BJ (cell line): ENCODE data around the gene IPCEF1. TPM values are rescaled to one million over a fixed set of nuclear protein-coding genes. Genes with fewer than 3 reads are reported as not detected.

Experiments used
- CTCF ChIA-PET: fragments of 350-600 bp; formaldehyde crosslinking; extraction: SDS; loops from one replicate; lab custom pipeline; 2021; ENCODE audit warnings: antibody characterized with exemption, inconsistent platforms; lab: Yijun Ruan, JAX
- POLR2A ChIA-PET: fragments of 300-600 bp; sonication (Branson Sonifier 250); formaldehyde crosslinking; extraction: SDS; loops from one replicate; lab custom pipeline; 2021; ENCODE audit warnings: antibody characterized with exemption; lab: Charles Lee
- DNase-seq: peaks from one replicate; pipeline ENCODE4 v3.0.0-alpha.2; 2011; ENCODE audit warnings: low read depth
- H3K27me3 ChIP-seq: 2 replicates; pipeline ENCODE4 v1.6.0; 2011; ENCODE audit warnings: low read length; ENCODE audit not compliant: control insufficient read depth, insufficient read depth
- H3K36me3 ChIP-seq: 2 replicates; pipeline ENCODE4 v1.5.1; 2011; ENCODE audit warnings: low read length; ENCODE audit not compliant: control insufficient read depth, insufficient read depth
- H3K4me3 ChIP-seq: 2 replicates; pipeline ENCODE4 v1.5.1; 2011; ENCODE audit warnings: low read depth, mild to moderate bottlenecking, control low read depth, low read length
- polyA plus RNA-seq: library from polyadenylated mRNA; depleted of rRNA; stranded (reverse); fragments of >200 nt; gene quantifications from 2 replicates; pipeline ENCODE4 v1.2.3, GENCODE V29; 2011
- TF ChIP-seq, protein P1 (sequence below): IDR thresholded peaks from 2 replicates; pipeline ENCODE4 v1.5.1; 2011; ENCODE audit warnings: low read depth, mild to moderate bottlenecking, control low read depth, inconsistent platforms, low read length, moderate library complexity; ENCODE audit not compliant: insufficient read depth

Gene IPCEF1
- polyA plus RNA-seq, 1 experiment = 0.02 TPM

DNA sequence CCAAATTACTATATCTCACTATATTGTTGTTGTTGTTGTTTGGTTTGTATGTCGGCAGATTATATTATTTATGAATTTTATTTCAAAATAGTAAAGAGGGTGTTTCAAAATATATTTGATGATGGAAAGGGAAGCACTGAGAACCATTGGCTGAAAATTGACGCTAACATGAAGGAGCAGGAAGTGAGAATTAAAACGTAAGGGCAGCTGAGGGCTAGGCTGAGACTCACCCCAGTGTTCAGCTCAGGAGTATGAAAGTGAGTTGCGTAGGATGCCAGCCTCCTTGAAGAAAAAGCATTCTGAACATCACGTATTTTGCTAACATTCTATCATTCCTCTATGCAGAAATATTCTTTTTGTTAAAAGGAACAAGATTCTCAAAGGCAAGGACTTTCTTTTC lies 10.7 kb upstream of the IPCEF1 start:
- ChIA-PET POLR2A (no interaction called here), CTCF (interaction anchor here (1.1 to 4.8 kb wide), 2 partner anchors 11 to 213 kb away, joined by 3 to 20 read pairs; no protein-coding TSS in a partner anchor)
- TF ChIP-seq, protein P1, sequence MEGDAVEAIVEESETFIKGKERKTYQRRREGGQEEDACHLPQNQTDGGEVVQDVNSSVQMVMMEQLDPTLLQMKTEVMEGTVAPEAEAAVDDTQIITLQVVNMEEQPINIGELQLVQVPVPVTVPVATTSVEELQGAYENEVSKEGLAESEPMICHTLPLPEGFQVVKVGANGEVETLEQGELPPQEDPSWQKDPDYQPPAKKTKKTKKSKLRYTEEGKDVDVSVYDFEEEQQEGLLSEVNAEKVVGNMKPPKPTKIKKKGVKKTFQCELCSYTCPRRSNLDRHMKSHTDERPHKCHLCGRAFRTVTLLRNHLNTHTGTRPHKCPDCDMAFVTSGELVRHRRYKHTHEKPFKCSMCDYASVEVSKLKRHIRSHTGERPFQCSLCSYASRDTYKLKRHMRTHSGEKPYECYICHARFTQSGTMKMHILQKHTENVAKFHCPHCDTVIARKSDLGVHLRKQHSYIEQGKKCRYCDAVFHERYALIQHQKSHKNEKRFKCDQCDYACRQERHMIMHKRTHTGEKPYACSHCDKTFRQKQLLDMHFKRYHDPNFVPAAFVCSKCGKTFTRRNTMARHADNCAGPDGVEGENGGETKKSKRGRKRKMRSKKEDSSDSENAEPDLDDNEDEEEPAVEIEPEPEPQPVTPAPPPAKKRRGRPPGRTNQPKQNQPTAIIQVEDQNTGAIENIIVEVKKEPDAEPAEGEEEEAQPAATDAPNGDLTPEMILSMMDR = no peak
- H3K4me3 ChIP-seq = no peak overlapping the region
- no peaks in the 10 kb centered on the region for H3K36me3 ChIP-seq
- DNase-seq = no peak
- H3K27me3 ChIP-seq = 0 out of 2 replicates have a peak, but pooled peaks cover 1% of the 10 kb centered on the region

DNA sequence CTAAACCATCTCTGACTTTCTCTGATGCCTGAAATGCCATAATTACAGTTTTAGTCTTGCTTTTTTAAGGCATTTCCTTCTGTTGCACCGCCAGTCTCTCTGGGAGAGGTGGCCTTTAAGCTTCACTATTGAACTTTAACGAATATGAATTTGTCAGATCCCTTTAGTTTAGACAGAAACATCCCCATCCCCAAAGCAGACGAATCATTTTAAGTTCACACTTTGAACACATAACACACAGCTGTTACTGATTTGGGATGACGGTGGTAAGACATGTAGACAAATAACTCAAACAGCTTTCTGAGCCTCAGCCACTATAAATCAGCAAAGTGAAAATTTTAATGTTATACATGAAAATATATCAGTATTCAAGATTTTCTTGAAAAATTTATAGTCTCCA lies 7.2 kb upstream of the IPCEF1 start:
- Histone ChIP-seq H3K27me3 (0 out of 2 replicates have a peak, but pooled peaks cover 1% of the 10 kb centered on the region), H3K36me3 (no peaks in the 10 kb centered on the region), H3K4me3 (no peak overlapping the region)
- TF ChIP-seq, protein P1 = no peak
- CTCF ChIA-PET = interaction anchor here (1.0 kb wide), 1 partner anchor 87 kb away, joined by 3 read pairs; no protein-coding TSS in a partner anchor
- POLR2A ChIA-PET = no interaction called here
- no peak for DNase-seq

DNA sequence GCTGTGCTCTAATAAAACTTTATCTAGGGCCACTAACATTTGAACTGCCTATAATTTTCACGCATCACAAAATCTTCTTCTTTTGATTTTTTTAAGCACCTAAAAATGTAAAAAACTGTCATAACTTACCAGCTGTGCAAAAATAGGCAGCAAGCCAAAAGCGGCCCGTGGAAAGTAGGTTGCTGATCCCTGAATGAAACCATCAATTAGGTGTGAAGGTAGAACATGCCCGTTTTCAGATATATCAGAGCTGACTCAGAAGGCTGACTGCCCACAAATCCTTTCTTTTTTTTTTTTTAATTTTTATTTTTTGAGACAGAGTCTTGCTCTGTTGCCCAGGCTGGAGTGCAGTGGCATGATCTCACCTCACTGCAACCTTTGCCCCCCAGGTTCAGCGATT lies 4.9 kb upstream of the IPCEF1 start:
- no peaks in the 10 kb centered on the region for H3K27me3 ChIP-seq
- POLR2A ChIA-PET = no interaction called here
- no peak for DNase-seq
- TF ChIP-seq, protein P1 = no peak
- no peak overlapping the region for H3K4me3 ChIP-seq
- H3K36me3 ChIP-seq = no peaks in the 10 kb centered on the region
- CTCF ChIA-PET = interaction anchor here (0.6 to 1.8 kb wide), 3 partner anchors 9 to 197 kb away, joined by 3 to 11 read pairs (median 3); no protein-coding TSS in a partner anchor

DNA sequence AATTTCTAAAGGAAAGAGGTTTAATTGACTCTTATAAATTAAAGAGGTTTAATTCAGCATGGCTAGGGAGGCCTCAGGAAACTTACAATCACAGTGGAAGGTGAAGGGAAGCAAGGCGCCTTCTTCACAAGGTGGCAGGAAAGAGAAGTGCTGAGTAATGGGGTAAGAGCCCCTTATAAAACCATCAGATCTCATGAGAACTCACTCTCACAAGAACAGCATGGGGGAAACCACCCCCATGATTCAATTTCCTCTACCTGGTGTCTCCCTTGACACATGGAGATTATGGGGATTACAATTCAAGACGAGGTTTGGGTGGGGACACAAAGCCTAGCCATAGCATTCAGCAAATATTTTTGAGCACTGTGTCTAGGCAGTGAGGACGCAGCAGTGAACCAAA lies 3.9 kb upstream of the IPCEF1 start:
- TF ChIP-seq, protein P1 = no peak
- H3K36me3 ChIP-seq = no peaks in the 10 kb centered on the region
- ChIA-PET CTCF (interaction anchor here (1.8 kb wide), 1 partner anchor 10 kb away, joined by 11 read pairs; no protein-coding TSS in a partner anchor), POLR2A (no interaction called here)
- no peak overlapping the region for H3K4me3 ChIP-seq
- no peak for DNase-seq
- no peaks in the 10 kb centered on the region for H3K27me3 ChIP-seq

DNA sequence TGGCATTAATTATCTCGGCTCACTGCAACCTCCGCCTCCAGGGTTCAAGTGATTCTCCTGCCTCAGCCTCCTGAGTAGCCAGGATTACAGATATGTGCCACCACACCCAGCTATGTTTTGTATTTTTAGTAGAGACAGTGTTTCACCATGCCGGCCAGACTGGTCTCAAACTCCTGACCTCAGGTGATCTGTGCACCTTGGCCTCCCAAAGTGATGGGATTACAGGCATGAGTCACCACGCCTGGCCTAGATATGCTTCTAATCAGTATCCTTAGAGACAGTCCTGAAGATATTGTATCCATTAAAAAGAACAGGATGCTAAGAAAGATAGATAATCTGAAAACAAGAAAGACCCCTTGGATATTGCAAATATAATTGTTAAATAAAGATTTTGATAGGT lies 3.1 kb upstream of the IPCEF1 start:
- POLR2A ChIA-PET = no interaction called here
- TF ChIP-seq, protein P1 = no peak
- DNase-seq = no peak
- H3K4me3 ChIP-seq = no peak overlapping the region
- CTCF ChIA-PET = no interaction called here
- H3K36me3 ChIP-seq = no peaks in the 10 kb centered on the region
- H3K27me3 ChIP-seq = no peaks in the 10 kb centered on the region
